ENCODE measurements around the gene TENT5C. TPM values are rescaled to one million over a fixed set of nuclear protein-coding genes. Genes with fewer than 3 reads are reported as not detected.
A peak's percentile ranks its signal among the peaks of the same experiment; 100 is the strongest.

TENT5C gene
- total and polyA plus RNA-seq, 9 of the 15 experiments (the other 6 are each of a cell fraction or from before 2014, with no cell fraction given): 1.8 to 7.7 (median 4.0) TPM

DNA sequence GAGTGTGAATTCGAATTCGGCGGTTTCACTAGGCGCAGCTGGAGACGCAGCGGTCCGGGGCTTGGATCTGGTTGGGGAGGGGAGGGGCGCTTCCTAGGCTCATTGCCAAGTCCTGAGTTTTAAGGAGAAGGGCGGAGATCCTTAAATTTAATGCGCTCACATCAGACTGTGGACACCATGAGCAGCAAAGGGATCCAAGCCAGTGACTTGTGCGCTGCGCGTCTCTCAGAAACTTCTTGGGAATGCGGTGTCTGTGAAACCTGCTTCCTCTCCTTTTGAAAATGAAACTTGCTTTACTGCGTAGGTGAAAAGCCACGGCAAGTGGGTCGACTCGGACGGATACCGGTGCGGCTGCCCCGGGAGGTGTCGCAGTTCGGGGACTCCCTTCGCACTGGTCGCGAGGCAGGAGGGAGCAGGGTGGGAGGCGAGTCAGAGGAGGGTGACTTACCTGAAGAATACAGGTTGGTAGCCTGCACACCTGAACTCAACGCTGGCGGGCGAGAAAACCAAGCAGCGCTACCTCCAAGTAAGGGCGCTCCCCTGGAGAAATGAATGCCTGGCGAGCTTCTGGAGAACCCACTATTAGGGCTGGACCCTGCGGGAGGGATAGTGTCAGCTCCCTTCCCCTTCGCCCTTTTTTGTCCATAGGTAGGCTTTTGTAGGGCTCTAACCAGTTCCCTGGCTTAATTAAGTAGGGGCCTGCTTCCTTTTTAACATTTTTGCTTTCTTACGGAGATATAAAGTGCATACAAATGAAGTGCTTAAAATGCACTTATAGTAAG, 992 bp downstream of the TENT5C start (continued):
- TF ChIP-seq, protein P1, sequence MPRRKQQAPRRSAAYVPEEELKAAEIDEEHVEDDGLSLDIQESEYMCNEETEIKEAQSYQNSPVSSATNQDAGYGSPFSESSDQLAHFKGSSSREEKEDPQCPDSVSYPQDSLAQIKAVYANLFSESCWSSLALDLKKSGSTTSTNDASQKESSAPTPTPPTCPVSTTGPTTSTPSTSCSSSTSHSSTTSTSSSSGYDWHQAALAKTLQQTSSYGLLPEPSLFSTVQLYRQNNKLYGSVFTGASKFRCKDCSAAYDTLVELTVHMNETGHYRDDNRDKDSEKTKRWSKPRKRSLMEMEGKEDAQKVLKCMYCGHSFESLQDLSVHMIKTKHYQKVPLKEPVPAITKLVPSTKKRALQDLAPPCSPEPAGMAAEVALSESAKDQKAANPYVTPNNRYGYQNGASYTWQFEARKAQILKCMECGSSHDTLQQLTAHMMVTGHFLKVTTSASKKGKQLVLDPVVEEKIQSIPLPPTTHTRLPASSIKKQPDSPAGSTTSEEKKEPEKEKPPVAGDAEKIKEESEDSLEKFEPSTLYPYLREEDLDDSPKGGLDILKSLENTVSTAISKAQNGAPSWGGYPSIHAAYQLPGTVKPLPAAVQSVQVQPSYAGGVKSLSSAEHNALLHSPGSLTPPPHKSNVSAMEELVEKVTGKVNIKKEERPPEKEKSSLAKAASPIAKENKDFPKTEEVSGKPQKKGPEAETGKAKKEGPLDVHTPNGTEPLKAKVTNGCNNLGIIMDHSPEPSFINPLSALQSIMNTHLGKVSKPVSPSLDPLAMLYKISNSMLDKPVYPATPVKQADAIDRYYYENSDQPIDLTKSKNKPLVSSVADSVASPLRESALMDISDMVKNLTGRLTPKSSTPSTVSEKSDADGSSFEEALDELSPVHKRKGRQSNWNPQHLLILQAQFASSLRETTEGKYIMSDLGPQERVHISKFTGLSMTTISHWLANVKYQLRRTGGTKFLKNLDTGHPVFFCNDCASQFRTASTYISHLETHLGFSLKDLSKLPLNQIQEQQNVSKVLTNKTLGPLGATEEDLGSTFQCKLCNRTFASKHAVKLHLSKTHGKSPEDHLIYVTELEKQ (CRISPR knock-in tag; IDR thresholded peaks at IDR 0.05): no peak
- TF ChIP-seq THRAP3 (IDR thresholded peaks at IDR 0.05; ENCODE audit: borderline replicate concordance) (no peak), SMAD2 (IDR thresholded peaks at IDR 0.05; ENCODE audit: low read depth, low read length) (no peak), E2F4 (CRISPR knock-in tag; IDR thresholded peaks at IDR 0.05; ENCODE audit: low read depth) (no peak), BHLHE40 (IDR thresholded peaks at IDR 0.05; ENCODE audit: low read length) (no peak), HMG20A (CRISPR knock-in tag; conservative IDR thresholded peaks at IDR 0.05) (no peak), THAP12 (CRISPR knock-in tag; IDR thresholded peaks at IDR 0.05) (no peak), NKRF (IDR thresholded peaks at IDR 0.05; ENCODE audit: borderline replicate concordance) (no peak), RB1 (IDR thresholded peaks at IDR 0.05; ENCODE audit: low read depth) (no peak), MCM2 (IDR thresholded peaks at IDR 0.05; ENCODE audit: low read depth) (no peak), ZEB2 (IDR thresholded peaks at IDR 0.05) (peak; percentile 73), ZFPM2 (CRISPR knock-in tag; IDR thresholded peaks at IDR 0.05) (no peak), ZC3H4 (CRISPR knock-in tag; IDR thresholded peaks at IDR 0.05; ENCODE audit: borderline replicate concordance) (no peak), NR3C1 (CRISPR knock-in tag; IDR thresholded peaks at IDR 0.05) (no peak), E2F5 (CRISPR knock-in tag; IDR thresholded peaks at IDR 0.05) (no peak), KLF6 (CRISPR knock-in tag; IDR thresholded peaks at IDR 0.05; ENCODE audit: borderline replicate concordance) (no peak)
- TF ChIP-seq, protein P2, sequence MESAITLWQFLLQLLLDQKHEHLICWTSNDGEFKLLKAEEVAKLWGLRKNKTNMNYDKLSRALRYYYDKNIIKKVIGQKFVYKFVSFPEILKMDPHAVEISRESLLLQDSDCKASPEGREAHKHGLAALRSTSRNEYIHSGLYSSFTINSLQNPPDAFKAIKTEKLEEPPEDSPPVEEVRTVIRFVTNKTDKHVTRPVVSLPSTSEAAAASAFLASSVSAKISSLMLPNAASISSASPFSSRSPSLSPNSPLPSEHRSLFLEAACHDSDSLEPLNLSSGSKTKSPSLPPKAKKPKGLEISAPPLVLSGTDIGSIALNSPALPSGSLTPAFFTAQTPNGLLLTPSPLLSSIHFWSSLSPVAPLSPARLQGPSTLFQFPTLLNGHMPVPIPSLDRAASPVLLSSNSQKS (CRISPR knock-in tag; IDR thresholded peaks at IDR 0.05): no peak

All from K562 (cell line).